Retinal pigment epithelial cell (primary cell): ENCODE measurements around the gene ADAM19.

Experiments used
- DNase-seq: peaks from one replicate; pipeline ENCODE4 v3.0.0-alpha.2; 2010; ENCODE audit warnings: low read depth
- H3K4me3 ChIP-seq: 2 replicates; pipeline ENCODE4 v1.5.1; 2011; ENCODE audit warnings: mild to moderate bottlenecking, low read length, control low read depth, moderate library complexity
- CTCF ChIP-seq: conservative IDR thresholded peaks from 2 replicates; pipeline ENCODE4 v1.5.1; 2011; ENCODE audit warnings: low read depth, low read length, control low read depth, inconsistent platforms

ADAM19 gene

GRCh38 chr5:157456301-157456700, 119.3 kb downstream of the ADAM19 start:
- no peak overlapping the region for H3K4me3 ChIP-seq
- no peak for TF ChIP-seq CTCF

GRCh38 chr5:157455057-157455456, 120.5 kb downstream of the ADAM19 start:
- H3K4me3 ChIP-seq, result no peak overlapping the region
- TF ChIP-seq CTCF, result no peak
- DNase-seq, result no peak

More at GRCh38 chr5:157456301-157456700, 119.3 kb downstream of the ADAM19 start:
- no peak for DNase-seq

- TF ChIP-seq CTCF, result no peak
- H3K4me3 ChIP-seq, result no peak overlapping the region
- no peak for DNase-seq
Observed at GRCh38 chr5:157454273-157454672, 121.3 kb downstream of the ADAM19 start.

GRCh38 chr5:157451806-157452205, 123.8 kb downstream of the ADAM19 start:
- no peak overlapping the region for H3K4me3 ChIP-seq
- no peak for DNase-seq
- TF ChIP-seq CTCF, result no peak

- DNase-seq, result no peak
- no peak overlapping the region for H3K4me3 ChIP-seq
- no peak for TF ChIP-seq CTCF
Observed at GRCh38 chr5:157450024-157450423, 125.6 kb downstream of the ADAM19 start.

GRCh38 chr5:157449011-157449723, 126.4 kb downstream of the ADAM19 start:
- H3K4me3 ChIP-seq, result no peak overlapping the region
- no peak for TF ChIP-seq CTCF
- DNase-seq, result no peak

GRCh38 chr5:157447201-157447637, 128.4 kb downstream of the ADAM19 start:
- no peak for TF ChIP-seq CTCF
- no peak overlapping the region for H3K4me3 ChIP-seq
- DNase-seq, result no peak
